ENCODE results near the gene HAPLN2. TPM values are rescaled to one million over a fixed set of nuclear protein-coding genes. Genes with fewer than 3 reads are reported as not detected.

Gene HAPLN2
- total and polyA plus RNA-seq, 2 experiments from 2014 or later, result not detected

DNA sequence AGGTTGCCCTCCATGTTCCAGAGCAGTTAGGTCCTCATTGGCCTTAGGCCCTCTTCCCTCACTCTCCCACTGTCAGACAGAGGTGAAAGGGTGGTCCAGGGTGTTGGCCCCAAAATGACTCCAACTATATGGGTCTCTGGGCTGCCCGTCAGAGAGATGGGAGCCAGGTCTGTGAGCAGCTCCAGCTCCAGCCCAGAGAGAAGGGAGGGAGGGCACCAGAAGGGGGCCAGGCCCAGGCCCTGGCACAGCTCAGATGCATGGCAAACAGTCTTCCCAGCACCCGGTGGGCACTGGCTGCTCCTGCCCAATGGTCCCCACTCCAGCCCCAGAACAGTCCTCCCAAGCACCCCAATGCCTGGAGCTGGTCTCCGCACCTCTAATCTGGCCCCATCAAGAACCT lies 24.9 kb downstream of the HAPLN2 start:
- Histone ChIP-seq H3K4me1 (ENCODE audit: insufficient read depth) (peaks cover 7% of the 10 kb centered on the region), H3K79me2 (no peaks in the 10 kb centered on the region), H3K36me3 (replicated peaks; ENCODE audit: insufficient read depth, low read depth) (no peaks in the 10 kb centered on the region), H3K27me3 (peaks cover 94% of the 10 kb centered on the region), H3K27ac (no peak overlapping the region), H3K4me3 (no peak overlapping the region), H2AFZ (no peak overlapping the region), H4K20me1 (ENCODE audit: insufficient read depth, poor library complexity, severe bottlenecking) (no peaks in the 10 kb centered on the region), H3K4me2 (no peak overlapping the region), H3K9me2 (replicated peaks; ENCODE audit: insufficient read depth) (no peaks in the 10 kb centered on the region), H3K9me3 (ENCODE audit: low read depth) (no peaks in the 10 kb centered on the region)
- 89% methylated on average over 3 of the region's 3 CpGs for WGBS (ENCODE audit: low lambda C conversion rate, missing lambda C conversion rate)
- TF ChIP-seq CTCF (IDR thresholded peaks at IDR 0.05; ENCODE audit: poor library complexity) (no peak), EZH2 (IDR thresholded peaks at IDR 0.05; ENCODE audit: borderline replicate concordance) (no peak), EZH2phosphoT487 (IDR thresholded peaks at IDR 0.05; ENCODE audit: low read depth, severe bottlenecking, unreplicated experiment) (no peak)
- DNase-seq (ENCODE audit: low spot score), result no peak

DNA sequence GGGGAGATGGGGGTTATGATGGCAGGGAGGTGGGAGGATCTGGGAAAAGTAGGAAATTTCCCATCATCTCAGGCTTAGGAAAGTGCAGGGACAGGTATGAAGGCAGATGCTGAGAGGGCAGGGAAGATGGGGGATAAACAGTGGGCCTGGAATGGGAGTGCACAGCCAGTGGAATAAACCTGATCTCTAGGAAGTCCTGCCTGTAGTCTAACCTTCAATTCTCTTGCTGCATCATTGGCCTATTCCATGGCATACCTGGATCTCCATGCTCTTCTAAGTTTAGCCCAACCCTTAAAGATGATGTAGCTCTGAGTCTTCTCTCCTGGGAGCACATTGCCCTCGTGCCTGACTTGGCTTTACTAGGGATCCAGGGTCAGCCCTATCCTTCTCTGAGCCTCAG lies 25.4 kb downstream of the HAPLN2 start:
- Histone ChIP-seq H3K9me3 (ENCODE audit: low read depth) (no peaks in the 10 kb centered on the region), H2AFZ (no peak overlapping the region), H3K4me2 (no peak overlapping the region), H3K4me3 (no peak overlapping the region), H3K79me2 (no peaks in the 10 kb centered on the region), H3K4me1 (ENCODE audit: insufficient read depth) (peaks cover 7% of the 10 kb centered on the region), H3K36me3 (replicated peaks; ENCODE audit: insufficient read depth, low read depth) (no peaks in the 10 kb centered on the region), H3K9me2 (replicated peaks; ENCODE audit: insufficient read depth) (no peaks in the 10 kb centered on the region), H4K20me1 (ENCODE audit: insufficient read depth, poor library complexity, severe bottlenecking) (no peaks in the 10 kb centered on the region), H3K27ac (no peak overlapping the region), H3K27me3 (peaks cover 94% of the 10 kb centered on the region)
- 50% methylated on average over 1 of the region's 1 CpG for WGBS (ENCODE audit: low lambda C conversion rate, missing lambda C conversion rate)
- DNase-seq (ENCODE audit: low spot score), result no peak
- no peak for TF ChIP-seq EZH2 (IDR thresholded peaks at IDR 0.05; ENCODE audit: borderline replicate concordance)
- no peak for TF ChIP-seq EZH2phosphoT487 (IDR thresholded peaks at IDR 0.05; ENCODE audit: low read depth, severe bottlenecking, unreplicated experiment)
- no peak for TF ChIP-seq CTCF (IDR thresholded peaks at IDR 0.05; ENCODE audit: poor library complexity)

GRCh38 chr1:156645056-156645455 lies 25.8 kb downstream of the HAPLN2 start:
- TF ChIP-seq EZH2 (IDR thresholded peaks at IDR 0.05; ENCODE audit: borderline replicate concordance) (no peak), CTCF (IDR thresholded peaks at IDR 0.05; ENCODE audit: poor library complexity) (no peak), EZH2phosphoT487 (IDR thresholded peaks at IDR 0.05; ENCODE audit: low read depth, severe bottlenecking, unreplicated experiment) (no peak)
- H3K4me1 ChIP-seq (ENCODE audit: insufficient read depth), result peaks cover 7% of the 10 kb centered on the region
- no peaks in the 10 kb centered on the region for H3K36me3 ChIP-seq (replicated peaks; ENCODE audit: insufficient read depth, low read depth)
- DNase-seq (ENCODE audit: low spot score), result no peak
- WGBS (ENCODE audit: low lambda C conversion rate, missing lambda C conversion rate), result 83% methylated on average over 3 of the region's 3 CpGs
- H4K20me1 ChIP-seq (ENCODE audit: insufficient read depth, poor library complexity, severe bottlenecking), result no peaks in the 10 kb centered on the region
- H3K27ac ChIP-seq, result no peak overlapping the region
- H3K79me2 ChIP-seq, result no peaks in the 10 kb centered on the region
- no peaks in the 10 kb centered on the region for H3K9me2 ChIP-seq (replicated peaks; ENCODE audit: insufficient read depth)
- H2AFZ ChIP-seq, result no peak overlapping the region
- no peak overlapping the region for H3K4me2 ChIP-seq
- H3K4me3 ChIP-seq, result no peak overlapping the region
- H3K27me3 ChIP-seq, result peaks cover 91% of the 10 kb centered on the region
- no peaks in the 10 kb centered on the region for H3K9me3 ChIP-seq (ENCODE audit: low read depth)

DNA sequence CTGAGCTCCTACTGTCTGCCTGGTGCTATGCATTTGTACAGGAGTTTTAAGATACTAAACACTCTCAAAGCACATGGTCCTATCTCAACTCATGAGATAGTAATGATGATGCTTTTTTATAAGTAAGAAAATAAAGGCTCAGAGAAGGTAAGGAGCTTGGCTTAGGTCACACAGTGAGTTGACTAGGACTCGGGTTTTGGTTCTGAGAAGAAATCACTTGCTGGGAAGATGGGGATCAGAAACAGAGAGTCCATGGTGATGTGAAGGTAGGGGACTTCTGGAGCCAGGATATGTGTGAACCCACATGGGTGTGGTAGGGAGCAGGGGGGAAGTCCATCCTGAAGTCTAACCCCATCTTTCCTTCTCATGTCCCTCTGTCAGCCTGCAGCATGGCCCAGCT lies 26.5 kb downstream of the HAPLN2 start:
- Histone ChIP-seq H3K4me3 (no peak overlapping the region), H3K9me3 (ENCODE audit: low read depth) (no peaks in the 10 kb centered on the region), H3K4me1 (ENCODE audit: insufficient read depth) (peaks cover 7% of the 10 kb centered on the region), H3K27ac (no peak overlapping the region), H3K36me3 (replicated peaks; ENCODE audit: insufficient read depth, low read depth) (no peaks in the 10 kb centered on the region), H2AFZ (no peak overlapping the region), H3K9me2 (replicated peaks; ENCODE audit: insufficient read depth) (no peaks in the 10 kb centered on the region), H3K79me2 (no peaks in the 10 kb centered on the region), H4K20me1 (ENCODE audit: insufficient read depth, poor library complexity, severe bottlenecking) (no peaks in the 10 kb centered on the region), H3K4me2 (no peak overlapping the region), H3K27me3 (peaks cover 85% of the 10 kb centered on the region)
- 96% methylated on average over 1 of the region's 1 CpG for WGBS (ENCODE audit: low lambda C conversion rate, missing lambda C conversion rate)
- DNase-seq (ENCODE audit: low spot score), result no peak
- TF ChIP-seq CTCF (IDR thresholded peaks at IDR 0.05; ENCODE audit: poor library complexity) (no peak), EZH2 (IDR thresholded peaks at IDR 0.05; ENCODE audit: borderline replicate concordance) (no peak), EZH2phosphoT487 (IDR thresholded peaks at IDR 0.05; ENCODE audit: low read depth, severe bottlenecking, unreplicated experiment) (no peak)

Data from hepatocyte (in vitro differentiated cells).